Epithelial cell of prostate (primary cell): ENCODE results near the gene GBP6.
"Not testable (repeated sequence)": the region's sequence is repeated elsewhere in the genome, so short reads cannot be mapped to it uniquely, and the experiment has no call there.

Experiments
- DNase-seq: peaks from one replicate; pipeline ENCODE4 v3.0.0-alpha.2; 2011; ENCODE audit warnings: low read depth, low spot score
- H3K27ac ChIP-seq: fragments of 450-650 bp; 2 replicates; pipeline ENCODE4 v1.5.1; 2017; ENCODE audit warnings: mild to moderate bottlenecking

The GBP6 gene

GRCh38 chr1:89364954-89365550, 1.2 kb downstream of the GBP6 start:
- peak overlapping the region; percentile 90 for H3K27ac ChIP-seq
- no peak for DNase-seq

- DNase-seq: no peak
- H3K27ac ChIP-seq: no peak overlapping the region
Measured at GRCh38 chr1:89367221-89367620, 3.4 kb downstream of the GBP6 start.

DNA sequence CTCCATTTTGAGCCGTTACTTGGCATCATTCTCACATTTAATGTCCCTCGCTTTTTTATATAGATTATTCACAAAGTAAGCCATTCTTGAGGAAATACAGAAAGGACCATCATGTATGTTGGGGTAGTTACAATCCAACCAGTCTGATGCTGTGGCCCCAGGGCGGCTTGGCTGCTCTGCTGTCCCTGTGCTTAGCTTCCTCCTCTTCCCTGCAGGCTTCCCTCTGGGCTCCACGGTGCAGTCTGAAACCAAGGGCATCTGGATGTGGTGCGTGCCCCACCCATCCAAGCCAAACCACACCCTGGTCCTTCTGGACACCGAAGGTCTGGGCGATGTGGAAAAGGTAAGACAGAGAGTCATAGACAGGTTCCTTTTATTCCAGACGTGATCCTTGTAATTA, 5.5 kb downstream of the GBP6 start:
- DNase-seq: no peak

DNA sequence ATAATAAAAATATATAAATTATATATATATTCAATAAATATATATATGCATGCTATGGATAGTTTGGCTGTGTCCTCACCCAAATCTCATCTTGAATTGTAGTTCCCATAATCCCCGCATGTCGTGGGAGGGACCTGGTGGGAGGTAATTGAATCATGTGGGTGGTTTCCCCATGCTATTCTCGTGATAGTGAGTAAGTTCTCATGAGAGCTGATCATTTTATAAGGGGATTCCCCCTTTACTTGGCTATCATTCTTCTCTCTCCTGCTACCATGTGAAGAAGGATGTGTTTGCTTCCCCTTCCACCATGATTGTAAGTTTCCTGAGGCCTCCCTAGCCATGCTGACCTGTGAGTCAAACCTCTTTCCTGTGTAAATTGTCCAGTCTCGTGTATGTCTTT, 10.0 kb downstream of the GBP6 start:
- DNase-seq, H3K27ac ChIP-seq: not testable (repeated sequence)

More for the DNA sequence above, 5.5 kb downstream of the GBP6 start:
- H3K27ac ChIP-seq: no peak overlapping the region

GRCh38 chr1:89378001-89378400, 14.1 kb downstream of the GBP6 start:
- DNase-seq: no peak
- H3K27ac ChIP-seq: no peak overlapping the region

DNA sequence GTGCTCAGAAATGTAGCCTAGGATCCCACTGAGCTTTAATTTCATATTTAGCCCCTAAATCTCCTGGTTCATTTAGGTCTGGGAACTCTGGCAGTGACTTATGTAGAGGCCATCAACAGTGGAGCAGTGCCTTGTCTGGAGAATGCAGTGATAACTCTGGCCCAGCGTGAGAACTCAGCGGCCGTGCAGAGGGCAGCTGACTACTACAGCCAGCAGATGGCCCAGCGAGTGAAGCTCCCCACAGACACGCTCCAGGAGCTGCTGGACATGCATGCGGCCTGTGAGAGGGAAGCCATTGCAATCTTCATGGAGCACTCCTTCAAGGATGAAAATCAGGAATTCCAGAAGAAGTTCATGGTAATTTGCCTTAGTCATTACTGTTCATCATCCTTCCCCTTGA, 17.8 kb downstream of the GBP6 start:
- DNase-seq: no peak

GRCh38 chr1:89382479-89382878, 18.6 kb downstream of the GBP6 start:
- no peak for DNase-seq
- H3K27ac ChIP-seq: no peak overlapping the region

More for the DNA sequence above, 17.8 kb downstream of the GBP6 start:
- H3K27ac ChIP-seq: no peak overlapping the region

- no peak for DNase-seq
- no peak overlapping the region for H3K27ac ChIP-seq
Measured at GRCh38 chr1:89383185-89383584, 19.3 kb downstream of the GBP6 start.

- H3K27ac ChIP-seq: no peak overlapping the region
- no peak for DNase-seq
Measured at GRCh38 chr1:89390707-89391106, 26.8 kb downstream of the GBP6 start.

GRCh38 chr1:89391686-89392085, 27.8 kb downstream of the GBP6 start:
- no peak overlapping the region for H3K27ac ChIP-seq
- DNase-seq: no peak

DNA sequence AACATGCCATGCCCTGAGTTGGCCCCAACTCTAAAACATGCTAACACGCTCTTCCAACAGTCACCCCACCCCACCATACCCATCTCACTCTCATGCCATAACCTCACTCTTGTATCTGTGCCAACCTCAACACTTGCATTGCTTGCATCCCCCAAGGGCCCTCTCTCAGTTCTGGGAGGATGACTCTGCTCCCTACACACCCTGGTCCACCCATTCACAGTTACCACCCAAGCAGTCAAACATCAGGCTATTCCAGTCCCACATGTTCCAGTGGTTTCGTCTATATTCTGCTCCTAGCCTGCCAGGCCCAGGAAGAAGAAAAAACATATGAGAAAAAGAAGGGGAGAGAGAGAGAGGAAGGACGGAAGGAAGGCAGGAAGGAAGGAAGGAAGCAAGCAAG, 31.0 kb downstream of the GBP6 start:
- no peak overlapping the region for H3K27ac ChIP-seq
- DNase-seq: no peak

- no peak for DNase-seq
Measured at GRCh38 chr1:89396902-89397301, 33.0 kb downstream of the GBP6 start.

GRCh38 chr1:89405275-89405929, 41.5 kb downstream of the GBP6 start:
- H3K27ac ChIP-seq: no peak overlapping the region
- DNase-seq: no peak

More at GRCh38 chr1:89396902-89397301, 33.0 kb downstream of the GBP6 start:
- no peak overlapping the region for H3K27ac ChIP-seq

GRCh38 chr1:89407360-89407759, 43.5 kb downstream of the GBP6 start:
- H3K27ac ChIP-seq: no peak overlapping the region
- DNase-seq: no peak

DNA sequence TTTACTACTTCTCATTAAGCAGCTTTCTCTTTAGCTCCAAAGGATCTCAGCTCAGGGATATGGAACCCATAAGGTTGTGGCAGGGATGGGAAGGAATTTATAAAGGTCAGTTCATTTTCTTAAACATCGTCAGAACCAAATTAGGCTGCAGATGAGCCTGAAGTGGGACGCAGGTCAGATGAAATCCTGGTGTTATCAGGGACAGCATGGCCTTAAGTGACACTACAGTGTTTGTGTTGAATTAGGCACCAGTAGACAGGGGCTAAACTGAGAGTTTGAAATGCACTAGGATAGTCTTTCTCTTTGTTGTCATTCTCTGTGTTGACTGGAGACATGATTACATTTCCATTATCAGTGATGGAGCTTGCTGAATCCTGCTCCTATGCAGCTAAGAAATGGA, 43.9 kb downstream of the GBP6 start:
- DNase-seq, H3K27ac ChIP-seq: not testable (repeated sequence)

- no peak for DNase-seq
- H3K27ac ChIP-seq: no peak overlapping the region
Measured at GRCh38 chr1:89425056-89425455, 61.2 kb downstream of the GBP6 start.

DNA sequence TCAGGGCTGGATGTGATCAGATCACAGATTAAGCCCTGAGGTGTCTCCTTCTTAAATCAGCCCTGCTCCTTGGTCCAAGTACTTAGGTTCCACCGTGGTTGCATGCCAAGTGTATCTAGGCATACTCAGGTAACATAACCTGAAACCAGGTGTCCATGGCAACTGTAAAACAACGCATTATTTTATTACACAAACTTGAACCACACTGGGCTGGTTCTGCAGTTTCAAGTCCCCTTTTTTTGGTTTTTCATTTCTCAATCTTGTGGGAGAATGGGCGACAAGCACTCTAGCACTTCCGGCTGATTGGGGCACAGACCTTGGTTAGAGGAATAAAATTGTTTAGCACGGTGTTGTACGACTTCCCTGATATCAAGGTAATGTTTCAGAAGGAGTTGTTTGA, 65.2 kb downstream of the GBP6 start:
- H3K27ac ChIP-seq: no peak overlapping the region
- DNase-seq: no peak

DNA sequence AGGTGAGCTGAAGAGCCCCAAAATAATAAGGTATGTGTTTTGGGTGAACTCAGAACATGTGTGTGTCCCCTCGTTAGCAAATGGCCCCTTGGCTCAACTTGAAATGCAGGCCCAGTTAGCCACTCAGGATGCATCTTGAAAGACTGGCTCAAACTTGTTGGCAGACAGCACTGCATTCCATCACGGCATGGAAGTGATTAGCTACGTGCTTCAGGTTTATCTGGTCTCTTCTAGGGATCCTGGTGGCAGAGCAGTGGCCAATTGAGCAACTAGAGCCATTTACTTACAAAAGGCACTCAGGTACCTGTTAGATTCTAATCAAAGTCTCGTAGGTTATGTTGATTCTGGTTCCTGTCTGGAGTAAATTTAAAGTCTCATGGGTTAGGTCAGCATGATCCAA, 65.8 kb downstream of the GBP6 start:
- not testable (repeated sequence) for DNase-seq, H3K27ac ChIP-seq

GRCh38 chr1:89433421-89433820, 69.6 kb downstream of the GBP6 start:
- H3K27ac ChIP-seq: no peak overlapping the region
- DNase-seq: no peak

DNA sequence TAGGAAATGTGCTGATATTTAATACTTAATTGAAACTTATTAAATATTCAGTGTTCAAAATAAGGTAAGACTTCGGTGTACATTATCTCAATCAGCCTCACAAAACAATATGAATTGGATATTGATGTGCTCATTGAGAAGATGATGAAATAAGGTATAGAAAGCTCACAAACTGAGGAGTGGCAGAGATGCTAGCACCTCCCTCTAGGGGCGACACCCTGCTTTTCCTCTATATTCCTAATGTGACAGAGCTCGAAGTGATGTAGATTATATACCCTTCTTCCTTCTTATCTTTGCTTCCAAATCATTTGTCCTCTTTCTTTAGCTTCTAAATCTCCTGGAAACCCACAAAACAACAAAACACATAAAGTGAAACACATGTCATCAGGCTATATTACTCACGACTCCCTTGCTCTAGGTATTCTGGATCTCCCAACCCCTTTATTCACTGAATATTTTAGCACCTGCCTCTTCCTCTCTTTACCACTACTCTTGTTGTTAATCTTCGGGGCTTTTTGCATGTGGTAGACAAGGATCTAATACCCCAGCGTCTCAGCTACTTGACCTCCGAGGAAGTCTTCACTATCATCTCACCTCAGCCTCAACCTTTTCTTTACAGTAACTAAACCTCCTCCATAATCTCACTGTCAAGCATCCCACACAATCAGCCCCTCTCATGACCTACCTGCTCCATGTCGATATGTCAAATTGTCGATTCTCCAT, 70.4 kb downstream of the GBP6 start:
- not testable (repeated sequence) for H3K27ac ChIP-seq, DNase-seq
